KMS-11 (cell line): ENCODE results near the gene CYTH3.

Source experiments
- H2AFZ ChIP-seq: fragments of 200-600 bp; sonication (generic); 2 replicates; pipeline ENCODE4 v1.6.1; 2016; ENCODE audit warnings: antibody characterized with exemption, mixed run types, low read depth
- H3K27ac ChIP-seq: fragments of 200-600 bp; sonication (generic); 2 replicates; pipeline ENCODE4 v1.6.1; 2016; ENCODE audit warnings: mild to moderate bottlenecking, mixed run types
- H3K27me3 ChIP-seq: fragments of 200-600 bp; sonication (generic); 2 replicates; pipeline ENCODE4 v1.6.1; 2017; ENCODE audit warnings: mild to moderate bottlenecking, low read depth, mixed run types, moderate library complexity; ENCODE audit not compliant: insufficient read depth
- H3K36me3 ChIP-seq: fragments of 200-600 bp; sonication (generic); 2 replicates; pipeline ENCODE4 v1.6.1; 2017; ENCODE audit warnings: mild to moderate bottlenecking, mixed run types; ENCODE audit not compliant: insufficient read depth
- H3K4me1 ChIP-seq: fragments of 200-600 bp; sonication (generic); 2 replicates; pipeline ENCODE4 v1.6.1; 2016; ENCODE audit warnings: mild to moderate bottlenecking, low read depth, mixed run types; ENCODE audit not compliant: poor library complexity, severe bottlenecking
- H3K4me2 ChIP-seq: fragments of 200-600 bp; sonication (generic); 2 replicates; pipeline ENCODE4 v1.7.0; 2016; ENCODE audit warnings: mild to moderate bottlenecking, mixed run types
- H3K4me3 ChIP-seq: fragments of 200-600 bp; sonication (generic); IDR thresholded peaks from 2 replicates; pipeline ENCODE4 v1.6.1; 2017; ENCODE audit warnings: low read depth, low read length, mixed read lengths; ENCODE audit not compliant: insufficient read depth
- H3K79me2 ChIP-seq: fragments of 200-600 bp; sonication (generic); 2 replicates; pipeline ENCODE4 v1.6.1; 2016; ENCODE audit warnings: low read depth, mixed run types; ENCODE audit not compliant: insufficient read depth
- H3K9ac ChIP-seq: fragments of 200-600 bp; sonication (generic); 2 replicates; pipeline ENCODE4 v1.6.1; 2016; ENCODE audit warnings: mild to moderate bottlenecking, mixed run types
- H4K20me1 ChIP-seq: fragments of 200-600 bp; sonication (generic); 2 replicates; pipeline ENCODE4 v1.6.1; 2016; ENCODE audit warnings: mild to moderate bottlenecking, mixed run types; ENCODE audit not compliant: insufficient read depth
- CTCF ChIP-seq: fragments of 200-600 bp; sonication (generic); conservative IDR thresholded peaks from 2 replicates; pipeline ENCODE4 v1.6.1; 2017; ENCODE audit warnings: low read depth, mild to moderate bottlenecking, antibody characterized with exemption, low read length, moderate library complexity, mixed read lengths

Gene CYTH3

GRCh38 chr7:6244021-6244420, 28.4 kb downstream of the CYTH3 start:
- Histone ChIP-seq H3K27ac (no peak overlapping the region), H4K20me1 (no peaks in the 10 kb centered on the region), H3K36me3 (no peaks in the 10 kb centered on the region), H3K79me2 (no peaks in the 10 kb centered on the region), H3K27me3 (no peaks in the 10 kb centered on the region), H2AFZ (no peak overlapping the region), H3K4me3 (no peak overlapping the region), H3K9ac (no peak overlapping the region), H3K4me1 (no peaks in the 10 kb centered on the region), H3K4me2 (no peak overlapping the region)
- no peak for TF ChIP-seq CTCF

GRCh38 chr7:6243168-6243567, 29.3 kb downstream of the CYTH3 start:
- no peaks in the 10 kb centered on the region for H3K36me3 ChIP-seq
- H3K4me2 ChIP-seq = no peak overlapping the region
- H3K79me2 ChIP-seq = no peaks in the 10 kb centered on the region
- H3K27ac ChIP-seq = no peak overlapping the region
- H3K27me3 ChIP-seq = no peaks in the 10 kb centered on the region
- no peaks in the 10 kb centered on the region for H4K20me1 ChIP-seq
- no peaks in the 10 kb centered on the region for H3K4me1 ChIP-seq
- no peak overlapping the region for H2AFZ ChIP-seq
- TF ChIP-seq CTCF = no peak
- H3K9ac ChIP-seq = no peak overlapping the region
- H3K4me3 ChIP-seq = no peak overlapping the region

GRCh38 chr7:6242561-6242960, 29.9 kb downstream of the CYTH3 start:
- no peak for TF ChIP-seq CTCF
- H3K36me3 ChIP-seq = no peaks in the 10 kb centered on the region
- H4K20me1 ChIP-seq = no peaks in the 10 kb centered on the region
- H3K27ac ChIP-seq = no peak overlapping the region
- H3K9ac ChIP-seq = no peak overlapping the region
- H3K79me2 ChIP-seq = no peaks in the 10 kb centered on the region
- H2AFZ ChIP-seq = no peak overlapping the region
- no peak overlapping the region for H3K4me3 ChIP-seq
- H3K4me1 ChIP-seq = no peaks in the 10 kb centered on the region
- H3K4me2 ChIP-seq = no peak overlapping the region
- H3K27me3 ChIP-seq = no peaks in the 10 kb centered on the region

GRCh38 chr7:6241607-6241973, 30.8 kb downstream of the CYTH3 start:
- Histone ChIP-seq H3K27ac (no peak overlapping the region), H2AFZ (no peak overlapping the region), H3K4me2 (no peak overlapping the region), H4K20me1 (no peaks in the 10 kb centered on the region), H3K9ac (no peak overlapping the region), H3K4me3 (no peak overlapping the region), H3K27me3 (no peaks in the 10 kb centered on the region), H3K79me2 (no peaks in the 10 kb centered on the region), H3K4me1 (no peaks in the 10 kb centered on the region), H3K36me3 (no peaks in the 10 kb centered on the region)
- TF ChIP-seq CTCF = no peak

GRCh38 chr7:6238309-6238925, 34.0 kb downstream of the CYTH3 start:
- H3K36me3 ChIP-seq = no peaks in the 10 kb centered on the region
- no peak overlapping the region for H3K9ac ChIP-seq
- no peak overlapping the region for H2AFZ ChIP-seq
- H3K4me3 ChIP-seq = no peak overlapping the region
- H3K4me2 ChIP-seq = no peak overlapping the region
- H3K4me1 ChIP-seq = no peaks in the 10 kb centered on the region
- H3K27me3 ChIP-seq = no peaks in the 10 kb centered on the region
- H3K27ac ChIP-seq = no peak overlapping the region
- no peaks in the 10 kb centered on the region for H4K20me1 ChIP-seq
- no peaks in the 10 kb centered on the region for H3K79me2 ChIP-seq
- no peak for TF ChIP-seq CTCF
